GM19023 (cell line): ENCODE results near the gene TEX14.
"Not testable (repeated sequence)": the region's sequence is repeated elsewhere in the genome, so short reads cannot be mapped to it uniquely, and the experiment has no call there.

ENCODE experiments used
- ATAC-seq: cut with Tn5 transposase; IDR thresholded peaks from one replicate; pipeline ENCODE4 v1.9.1; 2021; ENCODE audit warnings: mild to moderate bottlenecking, moderate library complexity; ENCODE audit not compliant: unreplicated experiment

TEX14 gene

GRCh38 chr17:58605986-58606385 lies 85.9 kb downstream of the TEX14 start:
- ATAC-seq, result no peak

GRCh38 chr17:58605470-58605869 lies 86.4 kb downstream of the TEX14 start:
- ATAC-seq, result no peak

DNA sequence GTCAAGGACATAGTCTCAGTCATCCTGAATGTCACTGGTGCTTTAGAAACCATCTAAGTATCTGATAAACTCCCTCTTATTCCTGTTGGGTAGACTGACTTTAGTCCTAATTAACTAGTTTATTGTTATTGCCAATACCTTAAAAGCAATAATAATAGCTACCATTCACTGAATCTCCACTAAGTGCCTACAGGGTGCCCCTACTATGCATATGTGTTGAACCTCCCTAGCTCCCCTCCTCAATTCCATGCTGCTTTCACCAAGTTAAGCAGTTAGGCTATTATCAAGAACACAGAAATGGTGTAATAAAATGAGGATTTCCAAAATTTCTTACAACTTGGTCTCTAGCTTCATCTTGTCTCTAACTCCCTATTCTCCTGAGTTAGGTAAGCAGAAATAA lies 89.9 kb downstream of the TEX14 start:
- no peak for ATAC-seq

DNA sequence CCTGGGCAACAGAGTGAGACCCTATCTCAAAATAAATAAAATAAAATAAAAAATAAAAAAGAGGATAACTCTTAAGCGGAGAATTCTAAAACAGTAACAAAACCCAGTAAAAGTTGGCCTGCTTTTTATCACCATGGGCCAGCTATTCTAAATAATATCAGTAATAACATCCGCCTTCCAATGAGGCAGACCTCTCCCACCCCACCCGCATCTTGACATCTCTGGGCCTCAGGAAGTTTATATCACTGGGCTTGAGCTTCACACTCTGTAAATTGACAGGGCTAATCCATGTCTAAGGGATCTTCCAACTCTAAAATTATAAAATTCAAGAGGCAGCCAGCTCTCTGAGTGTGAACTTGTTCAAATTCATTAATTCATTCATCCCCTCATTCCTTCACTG lies 94.5 kb downstream of the TEX14 start:
- no peak for ATAC-seq

DNA sequence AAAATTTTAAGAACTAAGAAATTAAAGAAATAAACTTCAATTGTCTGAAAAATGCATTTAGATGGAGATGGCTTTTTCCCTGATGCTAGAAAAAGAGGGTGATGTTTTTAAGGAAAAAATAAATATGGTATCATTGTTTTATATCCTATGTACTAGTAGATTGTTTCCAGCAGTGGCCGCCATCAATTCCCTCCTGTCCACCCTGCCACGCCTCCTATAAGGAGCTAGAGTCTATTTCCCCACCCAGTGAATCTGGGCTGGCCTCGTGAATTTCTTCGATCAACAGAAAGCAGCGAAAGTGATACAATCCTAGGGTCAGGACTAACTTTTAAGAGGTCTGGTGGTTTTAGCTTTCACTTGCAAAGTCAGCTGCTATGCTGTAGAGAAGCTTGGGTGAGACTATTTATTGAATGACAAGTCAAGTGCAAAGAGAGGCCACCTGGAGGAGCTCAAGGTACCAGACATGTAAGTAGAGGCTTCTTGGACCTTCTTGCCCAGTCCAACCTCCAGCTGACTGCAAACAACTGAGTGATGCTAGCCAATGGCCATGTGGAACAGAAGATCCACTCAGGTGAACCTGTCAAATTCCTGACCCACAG lies 96.6 kb downstream of the TEX14 start:
- ATAC-seq, result no peak

DNA sequence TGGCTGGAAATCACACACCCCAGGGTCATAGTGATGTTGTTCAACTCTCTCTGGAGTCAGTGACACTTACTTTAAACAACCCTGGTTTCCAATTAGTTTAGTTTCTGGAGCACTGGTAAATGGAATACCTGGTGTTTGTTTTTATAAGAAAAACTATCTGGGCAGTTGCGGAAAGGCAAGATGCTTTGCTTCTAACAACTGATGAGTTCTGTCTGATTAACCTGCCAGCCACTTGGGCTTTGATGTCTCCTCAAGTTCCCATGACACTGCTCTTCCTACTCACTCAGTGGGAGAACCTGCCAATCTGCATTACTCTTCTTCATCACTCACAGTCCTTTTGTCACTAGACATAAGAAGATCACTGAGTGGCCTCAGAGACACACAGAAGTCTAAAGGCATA lies 98.7 kb downstream of the TEX14 start:
- no peak for ATAC-seq

GRCh38 chr17:58591455-58591854 lies 100.4 kb downstream of the TEX14 start:
- ATAC-seq, result no peak

- ATAC-seq, result no peak
Observed at GRCh38 chr17:58590377-58590776, 101.5 kb downstream of the TEX14 start.

- no peak for ATAC-seq
Observed at GRCh38 chr17:58587713-58588117, 104.1 kb downstream of the TEX14 start.

DNA sequence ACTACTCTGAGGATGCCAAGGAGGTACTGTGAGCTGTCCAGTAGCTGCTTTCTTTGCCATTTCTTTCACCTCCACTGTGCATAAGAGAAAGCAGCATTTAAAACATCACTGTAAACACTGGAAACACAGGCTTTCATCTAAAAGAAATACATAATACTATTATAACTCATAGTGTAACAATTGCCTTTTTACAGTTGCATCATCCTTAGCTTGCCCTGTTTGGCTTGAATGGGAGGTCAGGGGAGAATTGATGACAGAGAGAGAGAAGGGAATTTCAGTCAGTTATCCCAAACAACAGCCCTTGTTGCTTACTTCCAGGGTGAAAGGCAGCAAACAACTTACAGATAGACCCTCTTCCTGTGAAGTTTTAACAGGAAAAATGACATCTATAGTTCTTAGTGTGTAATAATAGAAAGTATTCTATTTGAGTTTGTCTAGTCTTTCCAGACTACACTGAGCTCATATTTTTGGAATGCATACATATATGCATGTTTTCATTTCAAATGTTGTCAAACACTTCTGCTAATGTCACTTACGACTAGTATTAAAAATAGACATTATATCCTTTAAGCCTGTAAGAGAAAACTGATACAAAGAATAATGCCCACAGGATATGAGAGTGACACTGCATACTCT lies 105.7 kb downstream of the TEX14 start:
- ATAC-seq, result no peak

- no peak for ATAC-seq
Observed at GRCh38 chr17:58585554-58585953, 106.3 kb downstream of the TEX14 start.

- no peak for ATAC-seq
Observed at GRCh38 chr17:58583486-58583885, 108.4 kb downstream of the TEX14 start.

- ATAC-seq, result not testable (repeated sequence)
Observed at GRCh38 chr17:58582718-58583117, 109.1 kb downstream of the TEX14 start.

DNA sequence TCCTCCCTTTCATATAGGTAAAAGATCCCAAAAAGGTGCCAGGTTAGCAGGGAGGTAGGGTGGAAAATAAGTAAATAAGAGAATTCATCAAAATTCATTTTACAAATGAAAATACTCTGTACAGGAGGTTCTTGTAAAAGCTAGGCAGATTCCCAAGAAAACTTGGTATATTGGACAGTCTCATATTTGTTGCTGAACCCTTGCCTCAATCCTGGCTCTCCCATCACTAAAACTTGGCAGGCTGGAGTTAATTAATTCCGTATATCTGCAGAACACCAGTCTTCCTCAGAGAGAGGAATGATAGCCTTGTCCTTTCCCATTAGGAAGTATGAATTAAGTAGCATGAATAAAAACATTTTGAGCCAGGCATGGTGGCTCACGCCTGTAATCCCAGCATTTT lies 111.2 kb downstream of the TEX14 start:
- no peak for ATAC-seq

DNA sequence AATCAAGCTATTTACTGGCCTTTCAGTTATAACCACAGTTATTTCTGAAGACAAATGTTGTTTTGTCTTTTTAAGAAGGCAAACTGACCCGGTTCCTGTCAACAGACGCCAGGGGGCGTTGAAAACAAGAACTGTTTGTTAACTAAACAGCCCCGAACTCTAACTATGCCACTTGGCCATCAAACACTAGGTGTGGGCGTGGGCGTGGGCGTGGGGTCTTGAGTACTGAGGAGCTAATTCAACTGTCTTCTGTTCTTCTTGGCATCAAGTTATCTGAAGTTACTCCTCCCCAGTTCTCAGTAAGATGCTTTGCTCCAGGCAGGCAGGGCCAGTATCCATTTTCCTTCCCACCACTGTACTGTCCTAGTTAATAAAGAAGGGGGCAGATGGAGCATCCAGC lies 114.1 kb downstream of the TEX14 start:
- no peak for ATAC-seq

- ATAC-seq, result no peak
Observed at GRCh38 chr17:58576679-58577367, 115.0 kb downstream of the TEX14 start.

DNA sequence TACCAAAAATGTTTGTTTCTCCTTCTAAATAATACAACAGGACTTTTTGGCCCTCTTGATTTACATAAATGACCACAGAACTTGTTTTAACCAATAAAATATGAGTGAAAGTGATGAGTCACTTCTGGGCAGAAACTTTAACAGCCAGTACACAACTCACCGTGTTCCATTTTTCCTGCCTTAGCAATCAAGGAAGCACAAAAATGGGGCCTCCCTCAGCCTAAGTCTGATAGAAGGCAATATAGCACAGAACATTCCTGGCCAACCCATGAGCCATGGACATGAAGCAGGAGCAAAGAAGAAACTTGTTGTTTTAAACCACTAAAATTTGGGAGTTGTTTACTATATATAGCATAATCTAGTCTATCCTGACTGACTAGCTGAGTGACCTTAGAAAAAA lies 116.3 kb downstream of the TEX14 start:
- ATAC-seq, result no peak

GRCh38 chr17:58574025-58574424 lies 117.8 kb downstream of the TEX14 start:
- no peak for ATAC-seq

GRCh38 chr17:58572846-58573245 lies 119.0 kb downstream of the TEX14 start:
- ATAC-seq, result no peak

GRCh38 chr17:58570758-58571157 lies 121.1 kb downstream of the TEX14 start:
- ATAC-seq, result no peak

- no peak for ATAC-seq
Observed at GRCh38 chr17:58569196-58569595, 122.6 kb downstream of the TEX14 start.

DNA sequence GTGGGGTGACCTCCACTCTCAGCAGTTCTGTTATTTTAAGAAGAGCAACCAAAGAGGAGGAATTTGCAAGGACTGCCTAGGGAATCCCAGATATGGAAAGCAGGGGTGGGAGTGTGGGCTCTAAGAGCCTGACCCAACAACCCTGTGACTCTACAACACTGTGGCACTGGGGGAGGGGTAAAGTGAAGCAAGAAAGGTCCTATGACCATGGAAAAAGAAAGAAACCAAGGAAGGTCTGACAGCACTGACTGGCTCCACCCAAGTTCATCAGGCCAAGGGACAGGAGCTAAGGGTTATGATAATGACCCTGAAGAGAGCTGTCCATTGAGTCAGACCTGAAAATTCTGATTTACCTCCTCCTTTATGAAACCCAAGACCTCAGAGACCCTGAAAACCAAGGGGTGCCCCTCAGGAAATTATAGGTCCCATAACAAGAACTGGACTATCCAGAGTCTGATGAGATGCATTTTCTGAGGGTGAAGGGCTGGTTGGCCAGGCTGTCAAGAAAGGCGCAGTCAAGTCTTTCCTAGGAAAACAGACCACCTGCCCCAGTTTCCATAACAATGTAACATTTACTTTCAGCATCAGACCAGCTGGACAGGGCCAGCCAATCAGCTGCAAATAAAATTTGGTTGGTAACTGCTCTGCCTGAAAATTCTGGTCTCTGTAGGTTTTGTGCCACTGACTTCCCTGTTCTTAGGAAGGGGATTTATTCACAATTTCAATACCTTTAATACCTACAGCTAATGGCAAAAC lies 123.6 kb downstream of the TEX14 start:
- no peak for ATAC-seq
